HL-60/S4 treated with phorbol 12-myristate 13-acetate at 8.2 ng/mL for 4 days and 3 days (cell line): ENCODE measurements around the gene GLYATL1B.
"Not testable (repeated sequence)": the region's sequence is repeated elsewhere in the genome, so short reads cannot be mapped to it uniquely, and the experiment has no call there.

ENCODE experiments used
- in situ Hi-C: fragments of 300-500 bp; cut with MboI; formaldehyde crosslinking; loops from 2 replicates; pipeline ENCODE4 v1.15.0; 2022; ENCODE audit warnings: low sequenced_read_pairs

GLYATL1B gene, protein sequence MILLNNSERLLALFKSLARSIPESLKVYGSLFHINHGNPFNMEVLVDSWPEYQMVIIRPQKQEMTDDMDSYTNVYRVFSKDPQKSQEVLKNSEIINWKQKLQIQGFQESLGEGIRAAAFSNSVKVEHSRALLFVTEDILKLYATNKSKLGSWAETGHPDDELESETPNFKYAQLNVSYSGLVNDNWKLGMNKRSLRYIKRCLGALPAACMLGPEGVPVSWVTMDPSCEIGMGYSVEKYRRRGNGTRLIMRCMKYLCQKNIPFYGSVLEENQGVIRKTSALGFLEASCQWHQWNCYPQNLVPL

DNA sequence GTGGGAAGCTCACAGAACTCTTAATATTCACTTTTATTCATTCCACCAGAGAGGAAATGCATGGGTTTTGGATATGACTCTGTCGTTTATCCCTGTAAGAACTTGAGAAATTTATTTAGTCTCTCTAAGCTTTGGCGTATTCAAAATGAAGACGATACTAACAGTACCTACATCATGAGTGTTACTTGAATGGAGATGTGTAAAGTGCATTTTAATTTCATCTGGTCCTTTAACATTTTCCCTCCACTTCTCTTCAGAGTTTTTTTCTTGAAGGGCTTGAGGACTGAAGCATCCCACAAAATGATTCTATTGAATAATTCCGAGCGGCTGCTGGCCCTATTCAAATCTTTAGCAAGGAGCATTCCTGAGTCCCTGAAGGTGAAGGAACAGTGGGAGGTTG, at the start of gene GLYATL1B:
GLYATL1B (plus strand) TSS at position 301 of the 400 bp plus-strand sequence; CDS start at position 301, 0 bp downstream.
- in situ Hi-C loops, result not testable (repeated sequence)

DNA sequence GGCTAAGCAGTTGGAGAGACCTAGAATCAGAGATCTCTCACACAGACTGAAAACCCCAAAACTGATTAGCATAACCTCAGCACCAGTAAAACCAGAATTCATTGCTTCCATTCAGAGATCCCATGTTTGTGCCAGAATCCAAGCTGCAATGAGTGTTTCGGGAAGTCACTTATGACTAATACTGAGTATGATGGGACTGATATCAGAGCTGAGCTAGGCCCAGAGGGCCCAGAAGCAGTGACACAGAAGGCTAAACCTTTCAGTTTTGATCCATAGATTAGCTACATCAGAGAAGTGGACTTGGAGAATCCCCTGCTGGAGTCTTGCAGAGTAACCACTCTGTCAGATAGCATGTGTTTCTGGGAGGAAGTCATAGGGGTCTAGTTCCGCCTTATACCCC, 49.6 kb upstream of the GLYATL1B start:
- in situ Hi-C loops, result not testable (repeated sequence)

DNA sequence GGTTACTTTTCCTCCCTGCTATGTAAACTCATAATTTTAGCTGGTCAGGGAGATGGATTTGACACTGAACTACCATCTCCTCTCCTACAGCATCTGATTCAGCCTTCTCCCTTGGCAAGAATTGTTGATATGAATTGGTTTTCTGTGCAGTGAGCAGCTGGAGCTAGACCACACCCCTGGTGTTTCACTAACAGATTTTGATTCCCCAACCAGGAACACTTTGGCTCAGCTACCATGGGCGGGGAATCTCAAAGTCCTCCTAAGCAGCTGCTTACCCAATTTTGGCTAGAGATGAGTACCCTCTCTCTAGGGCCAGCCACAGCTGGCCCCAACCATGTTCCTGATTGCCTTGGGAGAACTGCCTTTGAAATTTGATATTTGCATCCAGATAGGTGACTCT, 48.7 kb upstream of the GLYATL1B start:
- in situ Hi-C loops, result not testable (repeated sequence)

DNA sequence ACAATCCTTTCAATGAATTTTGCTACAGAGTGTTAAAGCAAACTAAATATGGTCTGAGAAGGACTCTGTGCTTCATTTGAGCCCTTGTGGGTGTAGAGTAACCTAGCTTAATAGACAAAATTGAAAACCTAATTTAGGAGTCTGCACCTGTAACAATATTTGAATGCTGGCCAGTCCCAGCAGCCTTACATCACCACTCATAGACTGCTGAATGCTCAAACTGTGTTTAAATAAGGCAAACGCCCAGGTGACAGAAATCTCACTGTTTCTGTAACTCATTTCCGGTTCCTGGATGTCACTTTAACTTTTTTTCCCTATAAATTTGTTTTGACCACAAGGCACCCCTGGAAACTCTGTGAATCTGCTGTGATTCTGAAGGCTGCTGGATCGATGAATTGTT, 45.5 kb upstream of the GLYATL1B start:
- in situ Hi-C loops, result no loop called here

DNA sequence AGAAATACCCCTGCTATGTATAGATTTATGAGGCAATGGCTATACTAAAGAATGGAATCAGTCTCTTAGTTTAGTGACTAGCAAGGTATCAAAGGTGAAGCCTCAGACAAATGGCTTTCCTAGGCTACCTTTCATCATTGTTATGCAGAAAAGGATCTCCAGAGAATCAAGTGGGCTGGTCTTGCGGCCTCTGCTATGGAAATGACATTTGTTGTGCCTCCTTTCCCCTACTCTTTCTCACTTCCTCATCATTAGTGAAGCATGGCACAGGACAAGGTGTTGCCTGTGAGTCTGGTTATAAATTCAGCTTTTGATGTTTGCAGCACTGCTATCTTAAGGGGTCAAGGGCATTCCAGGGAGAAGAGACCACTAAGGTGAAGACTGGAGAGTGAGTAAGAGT, 34.7 kb upstream of the GLYATL1B start:
- in situ Hi-C loops, result not testable (repeated sequence)

DNA sequence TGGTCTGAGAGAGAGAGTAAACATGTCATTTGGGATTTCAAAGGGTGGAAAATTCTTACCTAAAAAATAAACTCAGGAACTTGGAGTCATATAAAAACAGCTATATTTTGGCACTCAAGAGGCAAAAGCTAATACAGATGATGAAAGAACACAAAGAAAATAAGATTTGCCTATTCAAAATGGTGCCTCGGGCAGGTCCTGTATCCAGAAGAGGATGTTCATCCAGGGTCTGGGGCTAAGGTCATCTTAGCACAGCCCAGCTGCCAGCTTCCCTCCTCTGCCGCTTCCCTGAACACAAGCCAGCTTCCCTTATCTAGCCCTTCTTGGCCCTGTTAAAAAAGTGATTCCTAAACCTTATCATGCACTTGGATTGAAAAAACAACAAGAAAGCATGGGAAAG, 33.8 kb upstream of the GLYATL1B start:
- in situ Hi-C loops, result not testable (repeated sequence)

DNA sequence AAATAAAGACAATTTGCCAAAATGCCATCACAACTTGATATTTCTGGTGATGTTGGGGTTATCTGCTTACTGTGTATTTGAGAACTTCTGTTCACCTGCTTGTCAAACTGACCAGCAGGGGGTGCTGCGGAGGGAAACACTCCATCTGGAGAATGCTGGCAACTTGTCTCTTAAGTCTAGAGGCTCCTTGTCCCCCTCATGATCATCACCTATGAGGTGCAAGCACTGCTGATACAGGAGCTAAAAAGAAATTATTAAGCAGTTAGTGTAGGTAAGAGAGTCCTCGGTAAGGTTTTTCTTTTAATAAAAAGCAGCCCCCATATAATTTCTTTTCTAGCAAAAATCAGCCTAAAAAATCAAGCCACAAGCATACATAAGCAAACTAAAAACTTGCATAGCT, 32.7 kb upstream of the GLYATL1B start:
- in situ Hi-C loops, result no loop called here

DNA sequence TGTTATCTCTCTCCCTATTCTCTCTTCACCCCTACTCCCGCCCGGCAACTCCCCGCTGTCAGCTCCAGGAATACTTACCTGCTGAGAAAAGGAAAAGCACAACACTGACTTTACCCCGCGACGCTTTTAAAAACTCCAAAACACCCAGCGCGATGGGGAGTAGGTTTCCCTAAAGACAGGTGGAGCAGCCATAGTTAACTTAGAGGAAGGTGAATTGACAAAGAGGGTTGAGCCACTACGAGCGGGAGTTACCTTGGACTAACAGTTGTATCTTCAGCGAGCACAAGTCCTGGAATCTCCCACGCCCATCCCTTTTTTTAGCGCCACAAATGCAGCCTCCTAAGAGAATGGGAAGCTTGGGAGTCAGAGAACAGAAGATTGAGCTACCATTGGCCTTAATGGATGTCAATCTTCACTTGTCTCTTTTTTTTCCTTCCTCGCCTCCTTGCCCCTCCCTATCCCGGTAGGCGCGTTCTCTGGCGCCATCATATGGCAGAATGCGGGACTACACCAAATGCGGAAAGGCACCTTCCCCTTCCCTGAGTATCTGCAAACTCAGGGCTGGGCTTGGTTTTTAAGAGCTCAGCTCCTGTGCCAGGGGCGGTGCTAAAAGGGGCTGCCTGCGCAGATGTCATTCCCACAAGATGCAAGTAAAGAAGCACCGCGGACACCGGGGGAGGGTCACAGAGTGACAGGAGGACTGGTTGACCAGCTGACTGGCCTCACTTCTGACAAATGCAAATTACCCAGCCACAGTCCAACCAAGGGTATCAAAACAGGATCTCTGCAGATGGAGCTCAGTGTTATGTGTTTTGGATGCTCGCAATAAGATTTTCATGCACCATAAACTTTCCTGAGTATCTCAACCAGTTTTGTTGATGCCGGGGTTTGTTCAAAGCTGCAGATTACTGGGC, 27.7 kb upstream of the GLYATL1B start:
- in situ Hi-C loops, result not testable (repeated sequence)

DNA sequence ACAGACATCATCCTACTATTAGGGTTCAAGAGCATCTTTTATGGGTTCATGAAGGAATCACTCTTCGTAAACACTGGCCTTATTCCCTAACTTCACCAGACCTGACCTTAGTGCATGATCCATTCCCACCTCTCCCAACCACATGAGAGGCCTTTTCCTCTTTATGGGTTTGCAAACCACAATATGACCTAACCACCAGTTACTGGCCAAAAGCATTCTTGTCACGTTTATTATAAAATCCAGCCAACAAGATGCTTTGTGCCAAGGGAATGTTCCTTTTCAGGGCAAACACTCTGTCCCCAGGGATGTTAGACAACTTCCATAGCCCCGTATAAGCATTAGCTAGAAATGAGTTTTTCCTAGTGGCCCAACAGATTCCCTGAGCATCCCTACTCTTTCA, 26.0 kb upstream of the GLYATL1B start:
- in situ Hi-C loops, result not testable (repeated sequence)

DNA sequence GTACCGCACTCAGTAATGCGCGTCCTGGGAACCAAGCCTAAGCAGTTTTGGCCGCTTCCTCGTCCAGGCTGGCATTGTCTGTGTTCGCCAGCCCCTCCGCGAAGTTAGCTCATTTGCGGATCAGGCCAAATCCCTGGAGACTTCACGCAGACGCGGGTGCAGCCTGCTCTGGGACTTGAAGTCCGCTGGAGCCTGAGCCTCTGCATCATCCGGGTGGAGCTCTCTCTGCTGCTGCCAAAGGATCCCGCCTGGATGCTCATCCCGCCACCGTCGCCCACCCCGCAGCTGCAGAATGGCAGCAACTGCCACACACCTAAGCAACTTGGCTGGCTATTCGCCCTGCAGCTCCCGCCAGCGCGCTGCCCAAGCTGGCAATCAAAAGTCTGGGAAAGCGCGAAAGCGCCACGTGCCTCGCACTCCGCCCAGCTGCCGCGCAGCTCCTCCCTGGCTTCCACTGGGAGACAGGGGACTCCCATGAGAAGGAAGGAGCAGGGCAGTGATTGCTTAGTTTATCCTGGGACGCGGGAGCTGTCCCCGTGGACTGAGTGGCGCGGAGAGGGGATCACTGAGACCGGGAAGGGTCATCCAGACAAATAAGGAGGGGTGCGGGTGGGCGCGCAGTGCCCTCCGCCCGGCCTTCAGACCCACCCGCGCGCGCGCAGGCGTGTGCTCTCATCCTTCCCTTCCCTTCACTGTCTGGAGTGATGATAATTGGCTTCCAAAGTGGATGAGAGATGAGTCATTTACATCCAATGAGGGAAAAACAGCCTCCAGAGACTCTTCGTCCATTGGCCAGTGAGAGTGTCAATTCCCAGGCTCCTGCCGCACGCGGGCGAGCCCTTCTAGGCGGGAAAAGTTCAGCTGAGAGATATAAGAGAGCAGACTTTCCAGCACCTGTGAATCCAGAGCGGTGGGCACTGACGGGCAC, 23.2 kb upstream of the GLYATL1B start:
- in situ Hi-C loops, result no loop called here

DNA sequence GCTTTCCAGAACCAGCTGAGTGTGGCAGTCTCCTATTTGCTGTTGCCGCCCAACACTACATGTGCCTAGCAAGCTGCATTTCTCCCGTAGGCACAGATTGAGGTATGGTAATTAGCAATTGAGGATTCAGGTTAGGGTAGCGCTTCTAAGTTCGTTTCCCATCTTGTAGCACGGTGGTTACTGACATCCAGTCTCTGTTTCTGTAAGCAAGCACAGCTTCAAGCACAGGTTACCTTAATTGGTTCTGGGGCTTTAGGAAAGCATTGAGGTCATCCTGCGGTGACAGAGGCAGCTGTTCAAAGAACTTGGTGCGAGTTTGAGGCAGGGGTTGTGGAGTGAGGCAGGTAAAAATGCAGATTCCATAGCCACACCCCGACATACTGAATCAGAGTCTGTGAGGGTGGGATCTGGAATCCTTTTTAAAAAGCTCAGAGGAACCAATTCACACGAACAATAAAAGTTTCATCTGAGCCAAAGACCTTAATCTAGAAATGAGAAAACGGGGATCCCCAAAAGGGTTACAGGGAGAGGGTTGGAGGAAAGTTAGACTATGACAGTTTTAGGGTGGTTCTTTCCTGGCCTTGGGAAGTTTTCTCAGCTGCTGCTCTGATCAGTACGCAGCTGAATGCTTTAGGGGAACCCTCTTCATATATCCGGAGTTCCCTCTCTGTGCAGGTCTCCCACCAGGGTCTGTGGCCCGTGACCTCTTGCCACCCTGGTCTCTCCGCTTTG, 21.9 kb upstream of the GLYATL1B start:
- in situ Hi-C loops, result not testable (repeated sequence)

DNA sequence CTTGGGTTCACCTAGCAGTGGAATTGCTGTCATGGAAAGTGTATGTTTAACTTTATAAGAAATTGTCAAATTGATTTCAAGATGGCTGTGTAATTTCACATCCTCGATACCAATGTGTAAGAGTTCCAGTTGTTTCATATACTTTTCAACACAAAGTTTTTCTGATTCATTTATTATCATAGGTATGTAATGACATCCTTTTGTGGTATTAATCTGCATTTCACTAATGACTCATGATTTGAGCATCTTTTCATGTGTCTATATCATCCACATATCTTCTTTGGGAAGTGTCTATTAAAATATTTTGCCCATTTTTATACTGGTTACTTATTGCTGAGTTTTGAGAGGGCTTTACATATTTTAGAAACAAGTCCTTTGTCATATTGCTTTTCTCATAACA, 17.0 kb upstream of the GLYATL1B start:
- in situ Hi-C loops, result no loop called here

DNA sequence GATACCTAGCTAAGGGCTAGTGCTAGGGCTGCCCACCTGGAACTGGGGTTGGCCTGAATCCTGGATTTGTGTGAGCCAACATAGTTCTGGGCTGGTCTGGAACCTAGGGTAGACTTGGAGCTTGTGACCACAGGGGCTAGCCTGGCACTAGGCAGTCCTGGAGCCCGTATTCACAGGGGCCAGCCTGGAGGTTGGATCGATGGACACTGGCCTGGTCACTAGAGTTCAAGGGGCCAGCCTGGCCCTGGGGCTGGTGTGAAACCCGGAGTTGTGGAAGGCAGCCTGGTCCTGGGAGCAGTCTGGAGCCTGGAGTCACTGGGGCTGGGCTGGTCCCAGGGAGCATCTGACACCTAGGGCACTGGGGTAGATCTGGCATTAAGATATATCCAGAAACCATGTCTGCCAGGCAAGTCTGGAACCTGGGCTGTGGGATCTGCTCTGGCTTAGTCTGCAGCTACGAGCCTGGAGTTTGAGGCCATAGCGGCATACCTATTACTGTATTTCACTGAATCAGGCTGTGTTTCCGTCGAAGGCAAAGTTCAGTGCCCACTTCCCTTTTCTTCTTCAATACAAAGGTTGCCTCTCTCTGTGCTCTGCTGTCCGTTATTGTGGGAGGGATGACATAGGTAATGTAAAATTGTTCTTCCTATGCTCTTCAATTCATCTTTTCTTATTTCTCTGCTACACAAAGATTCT, 9.1 kb upstream of the GLYATL1B start:
- in situ Hi-C loops, result no loop called here

DNA sequence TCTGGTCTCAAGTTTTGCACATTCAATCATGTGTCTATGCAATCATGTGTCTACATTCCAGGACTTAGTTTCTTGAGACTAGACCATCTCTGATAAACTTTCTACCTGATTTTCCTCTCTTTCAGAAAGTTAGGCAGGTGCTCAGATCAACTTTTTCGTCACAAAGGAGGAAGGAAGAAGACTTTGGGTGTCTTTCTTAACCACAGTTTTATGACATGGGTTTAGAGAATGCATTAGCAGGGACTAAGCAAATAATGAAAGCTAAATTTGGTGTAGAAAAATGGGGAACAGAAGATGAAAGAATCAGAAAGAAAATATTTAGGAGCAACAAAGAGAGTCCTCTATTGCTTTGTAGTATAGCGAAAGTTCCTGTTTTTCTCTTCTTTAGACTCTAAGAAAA, 7.7 kb upstream of the GLYATL1B start:
- in situ Hi-C loops, result no loop called here

DNA sequence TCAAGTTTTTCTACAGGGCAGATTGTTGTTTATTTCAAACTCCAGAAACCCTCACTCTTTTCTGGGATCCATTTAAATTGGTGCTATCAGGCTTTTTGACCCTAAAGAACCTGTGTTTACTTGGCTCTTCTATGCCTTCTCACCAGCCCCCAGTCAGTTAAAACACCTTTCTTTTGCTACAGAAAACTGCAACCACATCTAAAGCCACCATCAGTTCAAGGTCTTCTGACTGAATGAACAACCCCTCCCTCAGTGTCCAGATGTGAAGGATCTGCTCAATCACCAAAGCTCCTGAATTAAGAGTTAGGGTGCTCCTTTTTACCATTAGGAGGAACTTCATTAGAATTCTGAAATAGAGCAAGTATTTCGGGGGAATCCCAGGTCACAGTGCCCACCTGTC, 7.0 kb upstream of the GLYATL1B start:
- in situ Hi-C loops, result no loop called here

DNA sequence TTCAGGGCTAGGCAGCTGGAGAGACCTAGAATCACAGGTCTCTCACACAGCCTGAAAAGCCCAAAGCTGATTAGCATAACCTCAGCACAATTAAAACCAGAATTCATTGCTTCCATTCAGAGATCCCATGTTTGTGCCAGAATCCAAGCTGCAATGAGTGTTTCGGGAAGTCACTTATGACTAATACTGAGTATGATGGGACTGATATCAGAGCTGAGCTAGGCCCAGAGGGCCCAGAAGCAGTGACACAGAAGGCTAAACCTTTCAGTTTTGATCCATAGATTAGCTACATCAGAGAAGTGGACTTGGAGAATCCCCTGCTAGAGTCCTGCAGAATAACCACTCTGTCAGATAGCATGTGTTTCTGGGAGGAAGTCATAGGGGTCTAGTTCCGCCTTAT, 5.7 kb upstream of the GLYATL1B start:
- in situ Hi-C loops, result not testable (repeated sequence)

DNA sequence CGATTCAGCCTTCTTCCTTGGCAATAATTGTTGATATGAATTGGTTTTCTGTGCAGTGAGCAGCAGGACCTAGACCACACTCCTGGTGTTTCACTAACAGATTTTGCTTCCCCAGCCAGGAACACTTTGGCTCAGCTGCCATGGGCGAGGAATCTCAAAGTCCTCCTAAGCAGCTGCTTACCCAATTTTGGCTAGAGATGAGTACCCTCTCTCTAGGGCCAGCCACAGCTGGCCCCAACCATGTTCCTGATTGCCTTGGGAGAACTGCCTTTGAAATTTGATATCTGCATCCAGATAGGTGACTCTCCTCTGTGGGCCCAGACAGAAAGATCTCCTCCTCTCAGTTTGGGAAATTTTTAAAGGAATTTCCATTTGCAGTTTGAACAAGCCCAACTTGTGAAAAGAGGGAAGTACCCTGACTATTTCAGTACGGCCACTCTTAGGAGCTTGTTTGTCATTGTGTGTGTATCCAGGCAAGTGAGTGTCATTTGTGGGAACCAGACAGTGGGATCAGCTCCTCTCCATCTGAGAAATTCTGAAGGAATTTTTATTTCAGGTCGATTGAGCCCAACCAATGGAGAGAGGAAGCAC, 4.6 kb upstream of the GLYATL1B start:
- in situ Hi-C loops, result not testable (repeated sequence)

DNA sequence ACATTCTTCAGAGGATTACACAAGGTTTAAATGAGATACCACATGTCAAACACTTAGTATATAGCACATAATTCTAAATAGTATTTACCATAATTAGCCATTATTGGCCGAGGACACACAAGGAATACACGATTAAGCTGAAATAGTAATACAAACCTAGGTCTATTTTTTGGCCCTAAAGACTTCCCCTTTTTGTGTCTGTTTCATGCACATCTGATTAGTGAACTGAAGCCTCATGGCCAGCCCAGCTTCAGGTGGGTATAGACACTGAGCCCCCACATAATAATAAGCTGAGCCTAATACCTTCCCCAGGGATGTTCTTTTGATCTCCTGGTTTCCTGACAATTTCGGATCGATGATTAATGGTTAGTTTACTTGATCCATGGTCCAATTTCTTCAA, 2.1 kb downstream of the GLYATL1B start:
- in situ Hi-C loops, result no loop called here

DNA sequence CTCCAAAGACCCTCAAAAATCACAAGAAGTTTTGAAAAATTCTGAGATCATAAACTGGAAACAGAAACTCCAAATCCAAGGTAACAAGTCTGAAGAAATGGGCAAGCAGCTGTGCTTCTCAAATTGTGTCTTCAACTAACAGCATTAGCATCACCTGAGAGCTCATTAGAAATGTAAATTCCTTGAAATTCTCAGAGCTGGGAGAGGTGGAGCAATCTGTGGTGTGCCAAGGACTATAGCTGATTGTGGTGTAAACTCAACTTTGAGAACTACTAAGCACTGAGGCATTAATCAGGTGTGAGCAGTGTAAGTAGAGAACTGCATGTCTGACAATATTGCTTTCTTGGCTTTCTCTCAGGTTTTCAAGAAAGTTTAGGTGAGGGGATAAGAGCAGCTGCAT, 7.5 kb downstream of the GLYATL1B start:
- in situ Hi-C loops, result not testable (repeated sequence)
